Activated naive CD4-positive, alpha-beta T cell (primary cell): ENCODE measurements around the gene HTRA3.

Experiments used
- DNase-seq, 4 experiments: peaks; one replicate each; lab custom pipeline; 2025; lab: John Stamatoyannopoulos, UW

The HTRA3 gene

GRCh38 chr4:8269535-8270417 lies at the start of gene HTRA3:
Gene HTRA3 (plus strand): TSS chr4:8269754. CDS start chr4:8269969, 215 bp downstream.
- DNase-seq: no peak

GRCh38 chr4:8220661-8221450 lies 48.7 kb upstream of the HTRA3 start:
- DNase-seq: no peak

GRCh38 chr4:8221476-8221875 lies 48.1 kb upstream of the HTRA3 start:
- DNase-seq: no peak

GRCh38 chr4:8221985-8222384 lies 47.6 kb upstream of the HTRA3 start:
- no peak for DNase-seq

- no peak for DNase-seq
Measured at GRCh38 chr4:8222609-8223388, 46.8 kb upstream of the HTRA3 start.

GRCh38 chr4:8224267-8224974 lies 45.1 kb upstream of the HTRA3 start:
- DNase-seq: no peak

- DNase-seq: no peak
Measured at GRCh38 chr4:8224975-8225625, 44.5 kb upstream of the HTRA3 start.

GRCh38 chr4:8225706-8226443 lies 43.7 kb upstream of the HTRA3 start:
- no peak for DNase-seq

- DNase-seq: no peak
Measured at GRCh38 chr4:8227201-8227770, 42.3 kb upstream of the HTRA3 start.

- DNase-seq: no peak
Measured at GRCh38 chr4:8227771-8228318, 41.7 kb upstream of the HTRA3 start.

- DNase-seq: peak; percentile 14 to 45 (median 36)
Measured at GRCh38 chr4:8228319-8229250, 41.0 kb upstream of the HTRA3 start.

GRCh38 chr4:8229331-8229975 lies 40.1 kb upstream of the HTRA3 start:
- no peak for DNase-seq

GRCh38 chr4:8230033-8230432 lies 39.5 kb upstream of the HTRA3 start:
- no peak for DNase-seq

- no peak for DNase-seq
Measured at GRCh38 chr4:8230891-8231290, 38.7 kb upstream of the HTRA3 start.

- DNase-seq: no peak
Measured at GRCh38 chr4:8231551-8232049, 38.0 kb upstream of the HTRA3 start.

GRCh38 chr4:8232748-8233147 lies 36.8 kb upstream of the HTRA3 start:
- no peak for DNase-seq

GRCh38 chr4:8233672-8234484 lies 35.7 kb upstream of the HTRA3 start:
- no peak for DNase-seq
